SU-DHL-6 (cell line): Measurements from ENCODE around the gene TTC39C.

Source experiments
- EZH2phosphoT487 ChIP-seq: fragments of 200-600 bp; sonication (generic), shearing (Covaris generic); conservative IDR thresholded peaks from 2 replicates; pipeline ENCODE4 v1.6.1; 2018; ENCODE audit warnings: mild to moderate bottlenecking, antibody characterized with exemption, low read length, moderate library complexity, mixed read lengths
- TF ChIP-seq, protein P1 (sequence below): fragments of 200-600 bp; sonication (generic); IDR thresholded peaks from one replicate; pipeline ENCODE4 v1.5.1; 2017; ENCODE audit warnings: antibody characterized with exemption, mild to moderate bottlenecking, low read length, moderate library complexity; ENCODE audit not compliant: insufficient read depth, poor library complexity, severe bottlenecking

- TF ChIP-seq, protein P1, sequence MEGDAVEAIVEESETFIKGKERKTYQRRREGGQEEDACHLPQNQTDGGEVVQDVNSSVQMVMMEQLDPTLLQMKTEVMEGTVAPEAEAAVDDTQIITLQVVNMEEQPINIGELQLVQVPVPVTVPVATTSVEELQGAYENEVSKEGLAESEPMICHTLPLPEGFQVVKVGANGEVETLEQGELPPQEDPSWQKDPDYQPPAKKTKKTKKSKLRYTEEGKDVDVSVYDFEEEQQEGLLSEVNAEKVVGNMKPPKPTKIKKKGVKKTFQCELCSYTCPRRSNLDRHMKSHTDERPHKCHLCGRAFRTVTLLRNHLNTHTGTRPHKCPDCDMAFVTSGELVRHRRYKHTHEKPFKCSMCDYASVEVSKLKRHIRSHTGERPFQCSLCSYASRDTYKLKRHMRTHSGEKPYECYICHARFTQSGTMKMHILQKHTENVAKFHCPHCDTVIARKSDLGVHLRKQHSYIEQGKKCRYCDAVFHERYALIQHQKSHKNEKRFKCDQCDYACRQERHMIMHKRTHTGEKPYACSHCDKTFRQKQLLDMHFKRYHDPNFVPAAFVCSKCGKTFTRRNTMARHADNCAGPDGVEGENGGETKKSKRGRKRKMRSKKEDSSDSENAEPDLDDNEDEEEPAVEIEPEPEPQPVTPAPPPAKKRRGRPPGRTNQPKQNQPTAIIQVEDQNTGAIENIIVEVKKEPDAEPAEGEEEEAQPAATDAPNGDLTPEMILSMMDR, result no peak
- no peak for TF ChIP-seq EZH2phosphoT487
Observed at GRCh38 chr18:24170360-24170759, 155.8 kb downstream of the TTC39C start.
